Cardiac fibroblast (primary cell): ENCODE results near the gene CCDC192.

ENCODE experiments used
- DNase-seq, 2 donors: peaks; one replicate each; pipeline versions ENCODE4 v3.0.0 to v3.0.0-alpha.2; 2010; ENCODE audit warnings: low read depth in 2 of 2
- H3K4me3 ChIP-seq, 2 donors: replicated peaks in 1 of 2; 1 replicate in 1 of 2; 2 replicates in 1 of 2; pipeline ENCODE4 v1.5.1; 2011; ENCODE audit warnings: low read depth in 2 of 2, low read length in 2 of 2, mild to moderate bottlenecking in 2 of 2, moderate library complexity in 1 of 2
- TF ChIP-seq, protein P1 (sequence below): IDR thresholded peaks from one replicate; pipeline ENCODE4 v1.5.1; 2011; ENCODE audit warnings: low read depth, mild to moderate bottlenecking, low read length, inconsistent platforms

CCDC192 gene

DNA sequence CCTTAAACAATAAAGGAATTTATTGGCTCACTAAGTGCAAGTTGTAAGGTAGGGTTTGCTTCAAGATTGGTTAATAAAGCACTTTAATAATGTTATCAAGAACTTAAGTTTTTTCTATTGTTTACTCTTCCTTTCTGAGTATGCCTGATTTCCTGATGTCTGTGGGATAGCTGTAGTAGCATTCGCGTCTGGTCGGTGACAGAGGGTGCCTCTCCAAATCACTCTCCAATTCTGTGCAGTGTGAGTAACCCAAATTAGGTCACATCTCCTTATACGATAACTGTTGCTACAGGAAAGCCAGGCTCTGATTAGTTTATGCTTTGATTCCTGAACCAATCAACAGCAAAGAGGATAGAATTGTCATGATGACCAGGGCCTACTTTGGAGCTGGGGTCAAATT lies 90.7 kb downstream of the CCDC192 start:
- TF ChIP-seq, protein P1, sequence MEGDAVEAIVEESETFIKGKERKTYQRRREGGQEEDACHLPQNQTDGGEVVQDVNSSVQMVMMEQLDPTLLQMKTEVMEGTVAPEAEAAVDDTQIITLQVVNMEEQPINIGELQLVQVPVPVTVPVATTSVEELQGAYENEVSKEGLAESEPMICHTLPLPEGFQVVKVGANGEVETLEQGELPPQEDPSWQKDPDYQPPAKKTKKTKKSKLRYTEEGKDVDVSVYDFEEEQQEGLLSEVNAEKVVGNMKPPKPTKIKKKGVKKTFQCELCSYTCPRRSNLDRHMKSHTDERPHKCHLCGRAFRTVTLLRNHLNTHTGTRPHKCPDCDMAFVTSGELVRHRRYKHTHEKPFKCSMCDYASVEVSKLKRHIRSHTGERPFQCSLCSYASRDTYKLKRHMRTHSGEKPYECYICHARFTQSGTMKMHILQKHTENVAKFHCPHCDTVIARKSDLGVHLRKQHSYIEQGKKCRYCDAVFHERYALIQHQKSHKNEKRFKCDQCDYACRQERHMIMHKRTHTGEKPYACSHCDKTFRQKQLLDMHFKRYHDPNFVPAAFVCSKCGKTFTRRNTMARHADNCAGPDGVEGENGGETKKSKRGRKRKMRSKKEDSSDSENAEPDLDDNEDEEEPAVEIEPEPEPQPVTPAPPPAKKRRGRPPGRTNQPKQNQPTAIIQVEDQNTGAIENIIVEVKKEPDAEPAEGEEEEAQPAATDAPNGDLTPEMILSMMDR = no peak
- no peak overlapping the region for H3K4me3 ChIP-seq
- DNase-seq = no peak

DNA sequence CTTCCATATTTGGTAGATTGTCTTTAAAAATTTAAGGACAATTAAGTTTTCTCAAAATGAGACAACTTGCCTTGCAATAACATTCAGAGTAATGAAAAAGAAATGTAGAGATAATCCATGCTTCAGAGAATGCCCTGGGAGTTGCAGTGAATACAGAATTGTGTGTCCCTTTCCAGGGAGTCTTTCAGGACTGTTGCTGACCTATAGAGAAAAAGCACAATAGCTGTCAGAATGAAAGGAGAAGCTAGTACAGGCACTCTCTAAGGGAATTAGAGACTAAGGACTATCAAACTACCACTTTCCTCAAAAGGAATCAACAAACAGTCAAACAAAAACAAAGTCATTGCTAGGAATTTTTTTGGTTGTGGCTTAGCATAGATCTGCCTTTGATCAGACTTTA lies 93.0 kb downstream of the CCDC192 start:
- TF ChIP-seq, protein P1 = no peak
- no peak for DNase-seq
- no peak overlapping the region for H3K4me3 ChIP-seq

DNA sequence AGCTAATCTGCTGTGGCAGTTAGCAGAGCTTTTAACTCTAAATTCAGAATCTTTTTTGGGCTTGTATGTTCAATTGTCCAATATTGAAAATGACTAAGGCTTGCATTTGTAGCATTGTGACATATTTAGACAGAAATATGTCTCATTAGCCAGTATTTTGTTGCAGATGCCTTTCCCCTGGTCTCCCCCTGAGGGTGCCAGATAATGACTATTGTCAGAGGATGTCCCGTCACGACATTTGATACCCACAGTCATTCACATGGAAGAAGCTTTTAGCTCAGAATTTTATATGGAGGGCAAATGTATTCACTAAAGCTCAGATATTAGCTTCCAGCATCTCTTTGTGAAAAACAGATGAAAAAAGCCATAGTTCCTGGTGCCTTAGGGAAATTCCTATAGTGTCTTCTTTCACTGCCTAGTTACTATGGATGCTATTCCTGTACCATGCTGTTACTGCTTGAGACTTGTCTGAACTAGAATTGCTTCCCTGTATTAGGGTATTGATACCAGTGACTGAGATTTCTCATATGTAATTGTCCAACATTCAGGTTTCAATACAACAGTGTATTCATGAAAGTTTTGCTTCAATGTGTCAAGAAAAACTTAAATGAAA lies 96.2 kb downstream of the CCDC192 start:
- TF ChIP-seq, protein P1 = no peak

DNA sequence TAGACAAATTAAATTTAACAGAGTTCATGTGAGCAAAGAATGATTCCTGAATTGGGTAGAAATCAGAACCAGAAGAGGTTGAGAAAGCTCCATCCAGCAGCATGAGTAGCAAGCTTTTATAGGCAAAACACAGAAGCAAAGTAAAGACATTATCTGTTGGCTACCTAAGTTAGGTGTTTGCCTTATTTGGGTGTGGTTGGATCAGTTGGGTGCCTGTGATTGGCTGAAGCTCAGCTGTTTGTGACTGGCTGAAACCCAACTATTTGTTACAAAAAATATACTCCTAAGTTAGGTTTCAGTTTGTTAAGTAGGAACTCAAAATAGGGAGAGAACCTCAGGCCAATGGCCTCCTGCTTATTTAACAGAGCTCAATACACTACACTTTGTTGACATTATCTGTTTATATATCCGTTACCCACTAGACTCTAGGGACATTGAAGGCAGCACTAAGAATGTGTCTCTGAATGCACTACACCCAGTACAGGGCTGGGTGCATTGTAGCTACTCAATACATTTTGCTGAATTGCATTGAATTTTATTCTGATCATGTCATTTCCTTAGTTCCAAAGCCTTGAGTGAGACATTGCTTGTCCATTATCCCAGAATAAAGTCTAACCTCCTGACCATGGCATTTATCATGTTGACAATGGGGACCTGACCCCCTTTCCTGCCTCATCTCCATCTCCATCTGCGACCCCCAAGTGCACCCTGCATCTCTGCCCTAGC lies 98.7 kb downstream of the CCDC192 start:
- TF ChIP-seq, protein P1 = no peak
- peak; percentile 19 to 89 for DNase-seq
- no peak overlapping the region for H3K4me3 ChIP-seq

More for the DNA sequence above, 96.2 kb downstream of the CCDC192 start:
- H3K4me3 ChIP-seq = no peak overlapping the region
- DNase-seq = no peak

DNA sequence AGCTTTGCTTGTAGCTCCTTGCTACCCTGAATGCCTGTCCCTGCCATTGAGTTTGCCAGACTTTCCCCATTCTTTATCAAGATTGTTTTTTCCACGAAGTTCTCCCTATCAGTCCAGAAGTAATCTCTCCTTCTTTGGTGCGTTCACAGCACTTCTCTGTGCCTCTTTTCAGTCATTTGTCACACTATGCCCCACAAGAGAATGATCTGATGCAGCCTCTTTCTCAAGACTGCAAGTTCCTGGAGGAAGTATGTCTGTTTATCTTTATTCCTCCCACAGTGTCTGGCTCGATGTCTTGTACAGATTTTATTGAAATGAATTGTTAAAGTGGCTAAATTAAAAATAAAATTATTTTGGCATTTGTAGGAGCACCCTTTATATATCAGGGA lies 99.3 kb downstream of the CCDC192 start:
- peak; percentile 11 to 45 for DNase-seq
- no peak overlapping the region for H3K4me3 ChIP-seq
- TF ChIP-seq, protein P1 = no peak

DNA sequence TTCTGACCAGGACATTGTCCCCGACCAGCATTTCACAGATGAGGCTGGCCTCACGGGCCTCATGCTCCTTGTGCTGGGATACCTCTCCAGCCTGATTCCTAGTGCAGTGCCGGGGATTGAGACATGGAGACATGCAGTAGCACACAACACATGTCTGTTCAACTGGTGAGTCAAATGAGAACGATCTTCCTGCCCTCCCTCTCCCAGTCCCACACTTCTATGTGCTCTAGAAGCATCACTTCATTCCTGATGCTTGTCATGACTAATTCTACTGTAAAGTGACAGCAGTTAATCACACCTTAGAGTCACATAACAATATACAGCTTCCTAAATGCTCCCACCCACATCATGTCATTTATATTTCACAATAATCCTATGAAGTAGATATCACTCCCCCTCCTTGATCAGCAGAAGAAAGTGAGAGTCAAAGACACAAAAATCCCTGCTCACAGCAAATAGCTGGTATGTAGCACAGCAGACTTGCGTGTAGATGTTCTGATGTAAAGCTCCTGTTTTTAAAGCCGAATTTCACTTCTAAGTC lies 101.8 kb downstream of the CCDC192 start:
- H3K4me3 ChIP-seq = no peak overlapping the region
- peak in 1 of 2 donors; percentile 51 for DNase-seq
- TF ChIP-seq, protein P1 = no peak
